Trophoblast cell (in vitro differentiated cells and primary cell): ENCODE results near the gene CDC42EP1.
A peak's percentile ranks its signal among the peaks of the same experiment; 100 is the strongest.
"Not testable (repeated sequence)": the region's sequence is repeated elsewhere in the genome, so short reads cannot be mapped to it uniquely, and the experiment has no call there.

Source experiments
- DNase-seq, 2 donors: peaks; one replicate each; pipeline ENCODE4 v3.0.0-alpha.2; 2016
- H2AFZ ChIP-seq: 2 replicates; pipeline ENCODE4 v1.6.1; 2013; ENCODE audit warnings: low read length, moderate library complexity, mild to moderate bottlenecking; ENCODE audit not compliant: insufficient read depth, poor library complexity
- H2AK5ac ChIP-seq: 2 replicates; pipeline ENCODE4 v1.6.1; 2013; ENCODE audit warnings: mild to moderate bottlenecking, low read length
- H2BK120ac ChIP-seq: 2 replicates; pipeline ENCODE4 v1.6.1; 2013; ENCODE audit warnings: low read length, mild to moderate bottlenecking, moderate library complexity; ENCODE audit not compliant: insufficient read depth, poor library complexity
- H2BK12ac ChIP-seq: 2 replicates; pipeline ENCODE4 v1.6.1; 2013; ENCODE audit warnings: mild to moderate bottlenecking, low read length, moderate library complexity
- H2BK5ac ChIP-seq: 2 replicates; pipeline ENCODE4 v1.6.1; 2013; ENCODE audit warnings: low read length, low read depth, moderate library complexity, mild to moderate bottlenecking; ENCODE audit not compliant: poor library complexity
- H3K14ac ChIP-seq: 2 replicates; pipeline ENCODE4 v1.6.1; 2013; ENCODE audit warnings: mild to moderate bottlenecking, low read length
- H3K18ac ChIP-seq: 2 replicates; pipeline ENCODE4 v1.6.1; 2013; ENCODE audit warnings: mild to moderate bottlenecking, low read length
- H3K23ac ChIP-seq: 2 replicates; pipeline ENCODE4 v1.6.1; 2013; ENCODE audit warnings: low read length
- H3K27ac ChIP-seq: 2 replicates; pipeline ENCODE4 v1.5.1; 2013; ENCODE audit warnings: low read depth, mild to moderate bottlenecking, inconsistent platforms, low read length, moderate library complexity
- H3K27me3 ChIP-seq: 2 replicates; pipeline ENCODE4 v1.6.1; 2013; ENCODE audit warnings: inconsistent platforms, mild to moderate bottlenecking, low read length, moderate library complexity; ENCODE audit not compliant: insufficient read depth
- H3K36me3 ChIP-seq, 2 experiments: 1 replicate in 1 of 2; 2 replicates in 1 of 2; pipeline ENCODE4 v1.6.1; 2013; ENCODE audit warnings: low read length in 2 of 2, mild to moderate bottlenecking in 2 of 2, moderate library complexity in 1 of 2; ENCODE audit not compliant: insufficient read depth in 2 of 2, control insufficient read depth in 1 of 2
- H3K4ac ChIP-seq: 2 replicates; pipeline ENCODE4 v1.6.1; 2013; ENCODE audit warnings: low read depth, mild to moderate bottlenecking, low read length, moderate library complexity
- H3K4me1 ChIP-seq, 2 experiments: 1 replicate in 1 of 2; 2 replicates in 1 of 2; pipeline ENCODE4 v1.6.1; 2013; ENCODE audit warnings: low read length in 2 of 2, mild to moderate bottlenecking in 2 of 2, moderate library complexity in 1 of 2; ENCODE audit not compliant: insufficient read depth in 2 of 2, control insufficient read depth in 1 of 2
- H3K4me2 ChIP-seq: 2 replicates; pipeline ENCODE4 v1.6.1; 2013; ENCODE audit warnings: inconsistent platforms, mild to moderate bottlenecking, low read length, moderate library complexity
- H3K4me3 ChIP-seq: 2 replicates; pipeline ENCODE4 v1.5.1; 2013; ENCODE audit warnings: mild to moderate bottlenecking, low read depth, low read length, inconsistent platforms
- H3K79me1 ChIP-seq: one replicate; pipeline ENCODE4 v1.6.1; 2013; ENCODE audit warnings: low read length
- H3K79me2 ChIP-seq: 2 replicates; pipeline ENCODE4 v1.6.1; 2013; ENCODE audit warnings: low read length, mild to moderate bottlenecking; ENCODE audit not compliant: control insufficient read depth, insufficient read depth, poor library complexity
- H3K9ac ChIP-seq: 2 replicates; pipeline ENCODE4 v1.6.1; 2013; ENCODE audit warnings: mild to moderate bottlenecking, low read length
- H3K9me3 ChIP-seq: 2 replicates; pipeline ENCODE4 v1.6.1; 2013; ENCODE audit warnings: low read depth, mild to moderate bottlenecking, control low read depth, inconsistent platforms, low read length; ENCODE audit not compliant: insufficient read depth
- H4K12ac ChIP-seq: 2 replicates; pipeline ENCODE4 v1.6.1; 2013; ENCODE audit warnings: low read depth, mild to moderate bottlenecking, low read length, moderate library complexity
- H4K8ac ChIP-seq: 2 replicates; pipeline ENCODE4 v1.6.1; 2013; ENCODE audit warnings: low read depth, mild to moderate bottlenecking, low read length, moderate library complexity
- H4K91ac ChIP-seq: one replicate; pipeline ENCODE4 v1.6.1; 2013; ENCODE audit warnings: low read depth, mild to moderate bottlenecking, low read length, moderate library complexity
- WGBS: extraction: QIAGEN DNeasy Blood & Tissue Kit; methylation state at CpG from one replicate; pipeline ENCODE4 v1.1.7; 2013; ENCODE audit warnings: missing lambda C conversion rate; ENCODE audit not compliant: insufficient read length, insufficient coverage; ENCODE audit errors: extremely low coverage; 5-methylcytosine and 5-hydroxymethylcytosine counted together

Gene CDC42EP1

DNA sequence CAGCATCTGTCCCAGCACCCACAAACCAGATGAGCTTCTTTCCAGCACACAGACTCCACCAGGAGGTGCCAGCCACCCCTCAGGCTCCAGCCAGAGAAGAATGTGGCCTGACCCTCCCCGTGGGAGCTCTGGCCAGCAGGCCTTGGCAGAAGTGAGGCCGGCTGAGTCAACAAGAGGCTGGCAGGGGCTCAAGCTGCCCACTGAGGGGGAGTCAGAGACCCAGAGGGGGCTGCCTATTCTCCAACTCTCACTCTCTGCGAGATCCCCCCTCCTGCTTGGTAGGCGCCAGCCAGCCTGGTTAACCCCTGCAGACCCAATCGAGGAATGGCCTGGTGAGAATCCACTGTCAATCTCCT, 10.6 kb upstream of the CDC42EP1 start:
- Histone ChIP-seq H3K27me3 (no peaks in the 10 kb centered on the region), H3K36me3 (no peaks in the 10 kb centered on the region), H3K4me3 (no peak overlapping the region), H2AFZ (no peak overlapping the region), H3K79me1 (peaks cover 53% of the 10 kb centered on the region), H2BK120ac (peak overlapping the region; percentile 47), H4K91ac (peak overlapping the region; percentile 79), H3K79me2 (peaks cover 11% of the 10 kb centered on the region), H4K8ac (no peak overlapping the region), H3K23ac (no peak overlapping the region), H2BK12ac (peak overlapping the region; percentile 81), H2BK5ac (peak overlapping the region; percentile 26), H3K4ac (no peak overlapping the region), H3K9me3 (no peaks in the 10 kb centered on the region), H2AK5ac (peak overlapping the region; percentile 78), H3K4me2 (no peak overlapping the region), H3K14ac (peak overlapping the region; percentile 38), H3K18ac (peak overlapping the region; percentile 63), H3K27ac (no peak overlapping the region), H3K4me1 (peaks cover 41 to 47% of the 10 kb centered on the region in 2 experiments), H3K9ac (no peak overlapping the region), H4K12ac (no peak overlapping the region)
- WGBS, result no CpG with 5 or more reads among the region's 5 CpGs
- no peak for DNase-seq

DNA sequence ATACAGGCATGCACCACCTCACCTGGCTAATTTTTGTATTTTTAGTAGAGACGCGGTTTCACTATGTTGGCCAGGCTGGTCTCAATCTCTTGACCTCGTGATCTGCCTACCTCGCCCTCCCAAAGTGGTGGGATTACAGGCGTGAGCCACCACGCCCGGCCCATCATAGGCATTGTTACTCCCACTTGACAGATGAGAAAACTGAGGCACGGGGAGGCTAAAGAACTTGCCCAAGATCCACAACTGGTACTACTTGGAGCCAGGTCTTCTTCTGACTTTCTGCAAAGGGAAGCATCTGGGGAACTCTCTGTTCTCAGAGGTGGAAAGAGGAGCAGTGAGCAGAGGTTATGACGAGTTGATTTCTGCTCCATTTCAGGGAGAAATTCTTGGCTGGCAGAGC, 9.4 kb upstream of the CDC42EP1 start:
- Histone ChIP-seq H3K79me1 (peaks cover 44% of the 10 kb centered on the region), H3K14ac (peak overlapping the region; percentile 67), H3K18ac (peak overlapping the region; percentile 65), H2BK5ac (peak overlapping the region; percentile 82), H3K4me1 (peaks cover 32 to 38% of the 10 kb centered on the region in 2 experiments), H2BK12ac (peak overlapping the region; percentile 99), H2BK120ac (peak overlapping the region; percentile 97), H2AK5ac (peak overlapping the region; percentile 94), H4K91ac (peak overlapping the region; percentile 94)
- not testable (repeated sequence) for H3K4ac ChIP-seq, H3K79me2 ChIP-seq, H3K9me3 ChIP-seq, H3K23ac ChIP-seq, H3K27ac ChIP-seq, H3K9ac ChIP-seq, DNase-seq, H4K12ac ChIP-seq, H4K8ac ChIP-seq, H3K4me3 ChIP-seq, H2AFZ ChIP-seq, H3K36me3 ChIP-seq, H3K4me2 ChIP-seq, H3K27me3 ChIP-seq
- WGBS, result no CpG with 5 or more reads among the region's 9 CpGs

DNA sequence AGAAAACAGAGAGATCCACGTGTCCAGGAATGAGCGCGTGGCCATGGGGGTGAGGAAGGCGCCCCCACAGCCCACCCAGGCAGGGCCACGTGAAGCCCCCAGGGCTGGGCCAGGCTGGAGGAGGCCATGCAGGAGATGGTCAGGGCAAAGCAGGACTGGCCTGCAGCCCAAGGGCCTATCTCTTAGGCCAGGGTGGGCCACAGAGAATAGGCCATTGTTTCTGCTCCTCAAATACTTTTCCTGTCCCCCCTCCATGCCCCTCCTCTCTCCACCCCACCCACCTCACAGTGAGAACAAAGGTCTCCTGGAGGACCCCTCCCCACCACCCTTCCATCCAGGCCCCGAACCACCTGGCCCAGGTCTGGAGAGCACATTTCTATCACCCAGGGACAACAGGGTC, 8.3 kb upstream of the CDC42EP1 start:
- DNase-seq, result no peak
- Histone ChIP-seq H3K4me1 (peaks cover 33 to 41% of the 10 kb centered on the region in 2 experiments), H2BK12ac (peak overlapping the region; percentile 99), H2AK5ac (peak overlapping the region; percentile 94), H2AFZ (no peak overlapping the region), H3K79me2 (peaks cover 4% of the 10 kb centered on the region), H4K8ac (peak overlapping the region; percentile 44), H2BK5ac (peak overlapping the region; percentile 82), H3K9me3 (peaks cover 2% of the 10 kb centered on the region), H3K4me2 (no peak overlapping the region), H3K79me1 (peaks cover 36% of the 10 kb centered on the region), H2BK120ac (peak overlapping the region; percentile 97), H3K23ac (no peak overlapping the region), H3K18ac (peak overlapping the region; percentile 79), H3K27ac (peak overlapping the region; percentile 77), H3K36me3 (no peaks in the 10 kb centered on the region), H3K4ac (peak overlapping the region; percentile 55), H3K27me3 (no peaks in the 10 kb centered on the region), H4K91ac (peak overlapping the region; percentile 94), H3K14ac (peak overlapping the region; percentile 90), H4K12ac (no peak overlapping the region), H3K9ac (no peak overlapping the region), H3K4me3 (no peak overlapping the region)
- no CpG with 5 or more reads among the region's 6 CpGs for WGBS

DNA sequence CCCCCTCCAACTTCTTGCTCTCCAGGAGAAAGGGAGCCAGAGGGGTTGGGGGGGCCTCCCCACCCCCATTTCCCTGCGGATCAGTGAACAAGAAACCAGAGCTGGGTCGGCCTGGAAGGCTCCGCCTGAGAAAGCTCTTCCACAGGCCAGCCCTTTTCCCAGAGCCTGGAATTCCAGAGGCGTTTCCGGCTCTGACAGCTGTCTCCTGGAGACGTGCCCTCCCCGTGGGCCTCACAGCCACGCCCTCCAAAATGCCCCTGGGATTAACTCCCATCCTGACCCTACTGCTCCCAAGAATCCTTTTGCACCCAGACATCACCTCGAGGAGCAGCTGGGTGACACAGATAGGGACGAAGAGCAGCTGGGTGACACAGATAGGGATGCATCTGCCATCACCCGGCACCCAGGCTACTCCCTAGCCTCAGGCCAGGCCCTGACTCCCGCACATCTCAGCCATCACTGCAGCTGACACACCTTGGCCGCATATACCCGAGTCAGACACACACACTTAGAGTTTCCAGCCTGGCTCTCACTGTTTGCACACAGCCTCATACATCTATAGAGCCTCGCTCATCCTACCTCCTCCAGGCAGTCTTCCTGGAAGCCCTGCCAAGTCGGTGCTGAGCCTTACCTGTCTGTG, 7.6 kb upstream of the CDC42EP1 start:
- Histone ChIP-seq H3K4ac (peak overlapping the region; percentile 47), H3K18ac (peak overlapping the region; percentile 32), H3K9ac (no peak overlapping the region), H3K27me3 (no peaks in the 10 kb centered on the region), H2BK120ac (peak overlapping the region; percentile 87), H3K27ac (peak overlapping the region; percentile 77), H3K36me3 (no peaks in the 10 kb centered on the region), H2AFZ (no peak overlapping the region), H2BK5ac (peak overlapping the region; percentile 82), H4K91ac (peak overlapping the region; percentile 94), H3K79me1 (peaks cover 30% of the 10 kb centered on the region), H3K4me2 (peak overlapping the region; percentile 59), H2BK12ac (peak overlapping the region; percentile 96), H3K23ac (no peak overlapping the region), H3K14ac (peak overlapping the region; percentile 27), H4K12ac (no peak overlapping the region), H3K9me3 (peaks cover 2% of the 10 kb centered on the region), H3K79me2 (peaks cover 3% of the 10 kb centered on the region), H4K8ac (peak overlapping the region; percentile 41), H2AK5ac (peak overlapping the region; percentile 94), H3K4me1 (peaks cover 28 to 37% of the 10 kb centered on the region in 2 experiments), H3K4me3 (no peak overlapping the region)
- DNase-seq, result peak; percentile 90 to 93
- no CpG with 5 or more reads among the region's 16 CpGs for WGBS
